ENCODE data around the gene OSBPL6.
A peak's percentile ranks its signal among the peaks of the same experiment; 100 is the strongest.
"Not testable (repeated sequence)": the region's sequence is repeated elsewhere in the genome, so short reads cannot be mapped to it uniquely, and the experiment has no call there.

The OSBPL6 gene

GRCh38 chr2:178413472-178414265 lies 219.4 kb downstream of the OSBPL6 start:
- FAIRE-seq: no peak

- peak; percentile 31 for FAIRE-seq
These were observed 220.2 kb downstream of the OSBPL6 start for GRCh38 chr2:178414266-178415247.

GRCh38 chr2:178415979-178416378 lies 221.7 kb downstream of the OSBPL6 start:
- no peak for FAIRE-seq

- FAIRE-seq: no peak
These were observed 223.6 kb downstream of the OSBPL6 start for GRCh38 chr2:178417916-178418315.

DNA sequence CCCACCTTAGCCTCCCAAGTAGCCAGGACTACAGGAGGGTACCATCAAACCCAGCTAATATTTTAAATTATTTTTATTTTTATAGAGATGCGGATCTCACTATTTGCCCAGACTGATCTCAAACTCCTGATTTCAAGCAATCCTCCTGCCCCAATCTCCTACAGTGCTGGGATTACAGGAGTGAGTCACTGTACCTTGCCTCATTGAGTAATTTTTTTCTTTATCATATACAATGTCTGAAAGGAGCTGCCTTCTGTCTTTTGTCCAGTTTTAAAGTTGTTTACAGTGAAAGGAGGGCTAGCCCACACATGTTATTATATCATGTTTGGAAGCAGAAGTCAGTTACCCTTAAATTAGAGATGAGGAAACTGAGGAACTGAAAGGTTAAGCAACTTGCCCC lies 224.1 kb downstream of the OSBPL6 start:
- no peak for FAIRE-seq

GRCh38 chr2:178419123-178419522 lies 224.8 kb downstream of the OSBPL6 start:
- FAIRE-seq: no peak

DNA sequence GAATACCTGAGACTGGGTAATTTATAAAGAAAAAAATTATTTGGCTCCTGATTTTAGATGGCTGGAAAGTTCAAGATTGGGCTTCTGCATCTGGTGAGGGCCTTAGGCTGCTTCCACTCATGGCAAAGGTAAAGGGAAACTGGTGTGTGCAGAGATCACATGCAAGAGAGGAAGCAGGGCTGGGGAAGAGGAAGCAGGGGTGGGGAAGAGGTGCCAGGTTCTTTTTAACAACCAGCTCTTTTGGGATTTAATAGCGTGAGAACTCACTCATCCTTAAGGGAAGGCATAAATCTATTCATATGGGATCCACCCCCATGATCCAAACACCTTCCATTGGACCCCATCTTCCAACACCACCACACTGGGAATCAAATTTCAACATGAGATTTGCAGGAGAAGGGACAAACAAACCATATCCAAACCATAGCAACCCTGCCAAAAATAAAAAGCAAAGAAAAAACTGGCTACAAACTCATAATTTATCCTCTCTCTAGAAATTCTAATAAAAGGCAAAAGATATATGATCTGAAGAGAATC lies 226.2 kb downstream of the OSBPL6 start:
- FAIRE-seq: no peak

- FAIRE-seq: no peak
These were observed 227.8 kb downstream of the OSBPL6 start for GRCh38 chr2:178422097-178422496.

GRCh38 chr2:178423746-178424145 lies 229.4 kb downstream of the OSBPL6 start:
- FAIRE-seq: not testable (repeated sequence)

GRCh38 chr2:178425255-178425827 lies 231.0 kb downstream of the OSBPL6 start:
- no peak for FAIRE-seq

DNA sequence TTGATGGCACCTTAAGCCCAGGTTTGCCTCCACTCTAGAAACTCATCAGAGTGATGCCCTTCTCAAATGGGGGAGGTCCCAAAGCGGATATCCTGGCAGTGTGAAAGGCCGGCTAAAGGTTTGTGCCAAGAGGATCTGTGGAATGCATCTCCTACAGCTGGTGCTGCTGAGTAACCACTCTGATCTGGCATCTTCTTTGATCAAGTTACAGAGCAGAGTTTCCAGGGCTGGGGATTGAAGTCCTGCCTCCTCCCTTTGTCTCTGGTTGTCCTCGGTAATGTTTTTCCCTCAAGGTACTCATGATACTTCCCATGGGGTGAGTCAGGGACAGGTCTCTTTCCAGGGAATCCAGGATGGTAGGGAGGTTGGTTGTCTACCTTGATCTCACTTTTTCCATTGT lies 232.1 kb downstream of the OSBPL6 start:
- no peak for FAIRE-seq

- no peak for FAIRE-seq
These were observed 233.1 kb downstream of the OSBPL6 start for GRCh38 chr2:178427458-178427857.

DNA sequence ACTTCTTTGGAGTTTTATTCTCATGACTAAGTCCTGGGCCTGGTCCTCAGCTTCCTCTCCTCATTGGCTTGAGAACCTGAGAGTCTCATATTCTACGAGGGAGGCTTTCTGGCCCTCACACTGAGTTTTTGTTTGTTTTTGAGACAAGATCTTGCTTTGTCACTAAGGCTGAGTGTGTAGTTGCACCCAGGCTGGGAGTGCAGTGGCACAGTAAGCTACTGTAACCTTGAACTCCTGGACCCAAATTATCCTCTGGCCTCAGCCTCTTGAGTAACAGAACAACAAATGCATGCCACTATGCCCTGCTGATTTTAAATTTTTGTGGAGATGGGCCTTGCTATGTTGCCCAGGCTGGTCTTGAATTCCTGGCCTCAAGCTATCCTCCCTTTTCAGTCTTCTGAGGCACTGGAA lies 234.1 kb downstream of the OSBPL6 start:
- no peak for FAIRE-seq

DNA sequence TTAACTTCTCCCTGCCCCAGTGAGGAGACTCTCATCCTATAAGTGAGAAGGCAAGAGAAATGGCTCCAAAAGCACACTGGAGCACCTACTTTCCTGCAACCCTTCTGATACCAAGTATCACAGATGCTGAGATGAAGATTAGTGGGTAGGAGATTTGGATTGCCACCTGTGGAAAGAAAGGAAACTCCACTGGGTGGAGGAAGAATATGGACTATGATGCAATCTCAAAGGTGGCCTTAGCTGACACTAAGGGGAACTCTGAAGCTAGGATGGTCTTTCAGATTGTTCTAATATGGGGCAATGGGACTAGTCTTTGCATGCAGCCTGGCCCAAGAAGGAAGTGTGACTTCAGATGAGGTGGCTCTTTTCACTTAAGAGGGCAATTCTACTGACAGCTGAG lies 235.0 kb downstream of the OSBPL6 start:
- no peak for FAIRE-seq

GRCh38 chr2:178436662-178437061 lies 242.3 kb downstream of the OSBPL6 start:
- FAIRE-seq: no peak

DNA sequence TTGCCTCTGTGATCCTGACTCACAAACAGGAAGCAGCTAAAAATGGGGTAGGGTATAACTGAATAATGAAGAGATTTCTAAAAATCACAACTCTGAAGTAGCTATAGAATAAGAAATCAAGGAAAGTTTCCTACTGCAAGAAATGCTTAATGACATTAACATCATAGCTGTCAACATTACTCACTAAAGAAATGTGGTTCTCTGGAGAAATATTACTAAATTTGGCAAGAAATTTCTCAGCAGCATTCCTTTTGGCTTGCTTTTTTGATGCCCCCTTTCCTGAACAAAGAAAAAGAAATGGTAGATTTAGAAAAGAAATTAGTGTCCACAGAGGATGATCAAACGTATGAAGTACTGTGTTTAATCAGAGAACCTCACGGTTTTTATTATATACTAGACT lies 247.1 kb downstream of the OSBPL6 start:
- no peak for FAIRE-seq

GRCh38 chr2:178448968-178449661 lies 254.8 kb downstream of the OSBPL6 start:
- FAIRE-seq: no peak

- no peak for FAIRE-seq
These were observed 255.6 kb downstream of the OSBPL6 start for GRCh38 chr2:178449700-178450523.

GRCh38 chr2:178450524-178450773 lies 256.1 kb downstream of the OSBPL6 start:
- FAIRE-seq: no peak

DNA sequence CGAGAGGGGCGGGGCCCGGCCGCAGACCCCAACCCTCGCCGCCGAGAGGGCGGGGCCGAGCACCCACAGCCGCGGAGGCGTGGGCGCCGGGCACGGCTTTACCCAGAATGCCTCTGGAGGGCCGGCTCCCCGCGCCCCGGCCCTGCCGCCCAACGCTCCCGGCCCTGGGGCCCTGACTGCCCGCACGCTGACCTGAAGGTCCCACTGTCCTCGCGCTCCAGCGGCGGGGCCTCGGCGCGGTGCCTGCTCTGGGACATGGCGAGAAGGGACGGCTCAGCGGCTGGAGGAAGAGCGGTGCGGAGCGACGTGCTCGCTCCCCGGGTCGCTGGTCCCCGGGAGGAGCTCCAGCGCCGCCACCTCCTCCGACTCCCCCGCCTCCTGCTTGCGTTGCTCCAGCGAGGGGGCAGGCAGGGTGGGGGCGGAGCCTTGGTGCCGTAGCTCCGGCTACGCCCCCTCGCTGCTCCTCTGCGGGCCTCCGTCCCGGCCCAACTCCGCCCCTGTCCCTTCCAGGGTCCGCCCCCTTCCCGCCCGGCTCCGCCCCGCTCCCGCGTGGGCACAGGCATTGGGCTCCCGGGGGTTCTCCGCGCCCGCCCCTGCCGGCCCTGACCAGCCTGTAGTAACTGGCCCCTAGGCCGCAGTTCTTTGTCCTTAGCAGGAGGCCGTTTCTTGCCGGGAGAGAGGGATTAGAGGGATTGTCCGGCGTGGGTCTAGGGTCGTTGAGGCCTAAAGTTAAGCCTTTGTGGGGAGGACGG lies 256.6 kb downstream of the OSBPL6 start, which contains the start of the genes PJVK and PRKRA:
Gene PJVK, plus strand, starts transcription at position 605 of the 752 bp plus-strand sequence. CDS start 2,032 bp downstream, outside the sequence.
Gene PRKRA, minus strand, starts transcription at position 402 of the 752 bp plus-strand sequence. Its CDS starts 145 bp downstream, at position 257.
- FAIRE-seq: no peak

DNA sequence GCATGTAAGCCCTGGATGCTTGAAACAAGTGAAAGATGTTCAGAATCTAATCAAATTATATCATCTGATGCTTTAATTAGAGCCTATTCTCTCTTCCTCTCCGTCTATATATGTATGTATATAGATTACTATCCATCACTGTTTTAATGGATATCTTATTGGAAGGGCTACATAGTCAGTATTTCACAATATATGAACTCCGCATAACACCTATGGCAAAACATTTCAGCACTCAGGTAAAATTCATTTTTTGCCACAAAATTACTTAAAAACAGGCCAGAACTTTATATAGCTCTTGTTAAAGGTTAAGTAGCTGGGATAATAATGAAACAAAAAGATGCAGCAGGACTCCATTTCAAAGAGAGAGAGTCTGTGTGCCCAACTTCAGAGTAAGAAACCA lies 258.0 kb downstream of the OSBPL6 start:
- no peak for FAIRE-seq

Measured in colon (tissue), 2 donors.